ENCODE data around the gene ERCC1.
"Not testable (repeated sequence)": the region's sequence is repeated elsewhere in the genome, so short reads cannot be mapped to it uniquely, and the experiment has no call there.

Gene ERCC1

DNA sequence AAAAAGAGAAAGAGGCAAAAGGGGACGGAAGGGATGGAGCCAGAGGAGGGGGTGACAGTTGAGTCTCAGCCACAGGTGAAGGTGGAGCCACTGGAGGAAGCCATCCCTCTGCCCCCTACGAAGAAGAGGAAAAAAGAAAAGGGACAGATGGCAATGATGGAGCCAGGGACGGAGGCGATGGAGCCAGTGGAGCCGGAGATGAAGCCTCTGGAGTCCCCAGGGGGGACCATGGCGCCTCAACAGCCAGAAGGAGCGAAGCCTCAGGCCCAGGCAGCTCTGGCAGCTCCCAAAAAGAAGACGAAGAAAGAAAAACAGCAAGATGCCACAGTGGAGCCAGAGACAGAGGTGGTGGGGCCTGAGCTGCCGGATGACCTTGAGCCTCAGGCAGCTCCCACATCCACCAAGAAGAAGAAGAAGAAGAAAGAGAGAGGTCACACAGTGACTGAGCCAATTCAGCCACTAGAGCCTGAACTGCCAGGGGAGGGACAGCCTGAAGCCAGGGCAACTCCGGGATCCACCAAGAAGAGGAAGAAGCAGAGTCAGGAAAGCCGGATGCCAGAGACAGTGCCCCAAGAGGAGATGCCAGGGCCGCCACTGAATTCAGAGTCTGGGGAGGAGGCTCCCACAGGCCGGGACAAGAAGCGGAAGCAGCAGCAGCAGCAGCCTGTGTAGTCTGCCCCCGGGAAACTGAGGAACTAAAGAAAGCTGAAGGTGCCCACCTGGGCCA lies 14.7 kb downstream of the ERCC1 start:
- Histone ChIP-seq H3K9ac (ENCODE audit: low read depth, low read length, poor library complexity) (no peak overlapping the region), H4K8ac (ENCODE audit: low read depth, low read length) (no peak overlapping the region), H2BK12ac (ENCODE audit: low read length) (no peak overlapping the region), H3K27me3 (ENCODE audit: control insufficient read depth in 3 of 3, insufficient read depth in 3 of 3, low read depth in 1 of 3, low read length in 3 of 3) (peaks cover 6 to 11% (median 10%) of the 10 kb centered on the region in 3 experiments), H4K91ac (ENCODE audit: low read depth, low read length, poor library complexity) (no peak overlapping the region), H3K4me2 (ENCODE audit: insufficient read depth, low read length, poor library complexity, severe bottlenecking) (no peak overlapping the region), H3K79me1 (ENCODE audit: low read depth, low read length) (peaks cover 2% of the 10 kb centered on the region), H3K14ac (ENCODE audit: low read length) (no peak overlapping the region), H3K4ac (ENCODE audit: low read length) (no peak overlapping the region), H2BK5ac (ENCODE audit: low read length) (no peak overlapping the region), H3K9me3 (replicated peaks in 1 of 2; ENCODE audit: control insufficient read depth in 2 of 2, insufficient read depth in 1 of 2, low read depth in 1 of 2, low read length in 2 of 2) (no peaks in the 10 kb centered on the region), H3K27ac (replicated peaks; ENCODE audit: low read length) (no peak overlapping the region), H3K18ac (ENCODE audit: low read length) (no peak overlapping the region), H3K23ac (ENCODE audit: low read depth, low read length, poor library complexity) (no peak overlapping the region), H2AK5ac (ENCODE audit: low read depth, low read length) (no peak overlapping the region), H3K4me1 (ENCODE audit: control insufficient read depth in 2 of 2, insufficient read depth in 1 of 2, low read depth in 1 of 2, low read length in 2 of 2) (peaks cover 7 to 8% of the 10 kb centered on the region in 2 donors), H3K36me3 (replicated peaks in 1 of 2; ENCODE audit: control insufficient read depth in 2 of 2, insufficient read depth in 2 of 2, low read length in 2 of 2) (peaks cover 9 to 49% of the 10 kb centered on the region in 2 donors), H2BK15ac (ENCODE audit: low read length) (no peak overlapping the region), H3K4me3 (ENCODE audit: low read length in 2 of 2) (no peak overlapping the region), H2BK120ac (ENCODE audit: low read depth, low read length) (no peak overlapping the region), H2AFZ (ENCODE audit: low read length) (no peak overlapping the region)
- WGBS, 2 donors (ENCODE audit: extremely low coverage in 2 of 2, insufficient read length in 2 of 2, insufficient replicate concordance in 1 of 2): no CpG with 5 or more reads among the region's 15 CpGs
- no peak for DNase-seq (ENCODE audit: low spot score)

DNA sequence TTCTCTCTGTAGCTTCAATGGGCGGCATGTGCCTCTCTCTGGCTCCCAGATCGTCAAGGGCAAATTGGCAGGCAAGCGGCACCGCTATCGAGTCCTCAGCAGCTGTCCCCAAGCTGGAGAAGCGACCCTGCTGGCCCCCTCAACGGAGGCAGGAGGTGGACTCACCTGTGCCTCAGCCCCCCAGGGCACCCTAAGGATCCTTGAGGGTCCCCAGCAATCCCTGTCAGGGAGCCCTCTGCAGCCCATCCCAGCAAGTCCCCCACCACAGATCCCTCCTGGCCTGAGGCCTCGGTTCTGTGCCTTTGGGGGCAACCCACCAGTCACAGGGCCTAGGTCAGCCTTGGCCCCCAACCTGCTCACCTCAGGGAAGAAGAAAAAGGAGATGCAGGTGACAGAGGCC lies 15.6 kb downstream of the ERCC1 start:
- Histone ChIP-seq H3K9me3 (replicated peaks in 1 of 2; ENCODE audit: control insufficient read depth in 2 of 2, insufficient read depth in 1 of 2, low read depth in 1 of 2, low read length in 2 of 2) (no peaks in the 10 kb centered on the region), H3K4me2 (ENCODE audit: insufficient read depth, low read length, poor library complexity, severe bottlenecking) (no peak overlapping the region), H2BK15ac (ENCODE audit: low read length) (no peak overlapping the region), H3K4me1 (ENCODE audit: control insufficient read depth in 2 of 2, insufficient read depth in 1 of 2, low read depth in 1 of 2, low read length in 2 of 2) (peaks cover 12 to 16% of the 10 kb centered on the region in 2 donors), H3K27ac (replicated peaks; ENCODE audit: low read length) (no peak overlapping the region), H3K4ac (ENCODE audit: low read length) (no peak overlapping the region), H3K14ac (ENCODE audit: low read length) (no peak overlapping the region), H4K91ac (ENCODE audit: low read depth, low read length, poor library complexity) (no peak overlapping the region), H3K23ac (ENCODE audit: low read depth, low read length, poor library complexity) (no peak overlapping the region), H3K4me3 (ENCODE audit: low read length in 2 of 2) (no peak overlapping the region), H3K36me3 (replicated peaks in 1 of 2; ENCODE audit: control insufficient read depth in 2 of 2, insufficient read depth in 2 of 2, low read length in 2 of 2) (peaks cover 4 to 40% of the 10 kb centered on the region in 2 donors), H3K9ac (ENCODE audit: low read depth, low read length, poor library complexity) (no peak overlapping the region), H2BK5ac (ENCODE audit: low read length) (no peak overlapping the region), H3K18ac (ENCODE audit: low read length) (no peak overlapping the region), H2AFZ (ENCODE audit: low read length) (no peak overlapping the region), H2BK12ac (ENCODE audit: low read length) (no peak overlapping the region), H3K27me3 (ENCODE audit: control insufficient read depth in 3 of 3, insufficient read depth in 3 of 3, low read depth in 1 of 3, low read length in 3 of 3) (peaks cover 6 to 20% (median 18%) of the 10 kb centered on the region in 3 experiments), H2BK120ac (ENCODE audit: low read depth, low read length) (no peak overlapping the region), H2AK5ac (ENCODE audit: low read depth, low read length) (no peak overlapping the region), H4K8ac (ENCODE audit: low read depth, low read length) (no peak overlapping the region), H3K79me1 (ENCODE audit: low read depth, low read length) (peaks cover 2% of the 10 kb centered on the region)
- no CpG with 5 or more reads among the region's 8 CpGs for WGBS, 2 donors (ENCODE audit: extremely low coverage in 2 of 2, insufficient read length in 2 of 2, insufficient replicate concordance in 1 of 2)
- DNase-seq (ENCODE audit: low spot score): no peak

DNA sequence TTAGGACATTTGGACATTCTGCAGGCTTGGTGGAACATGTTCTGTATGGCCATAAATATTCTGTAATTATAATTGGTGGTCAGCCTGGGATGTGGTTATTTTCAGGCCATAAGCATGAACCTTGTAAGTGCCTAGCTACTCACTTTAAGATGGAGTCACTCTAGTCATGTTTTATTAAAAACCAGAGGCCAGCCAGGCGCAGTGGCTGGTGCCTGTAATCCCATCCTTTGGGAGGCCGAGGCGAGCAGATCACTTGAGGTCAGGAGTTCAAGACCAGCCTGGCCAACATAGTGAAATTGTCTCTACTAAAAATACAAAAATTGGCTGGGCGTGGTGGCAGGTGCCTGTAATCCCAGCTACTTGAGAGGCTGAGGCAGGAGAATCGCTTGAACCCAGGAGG lies 16.1 kb downstream of the ERCC1 start:
- not testable (repeated sequence) for DNase-seq (ENCODE audit: low spot score); H2BK120ac ChIP-seq (ENCODE audit: low read depth, low read length); H2BK15ac ChIP-seq (ENCODE audit: low read length); H3K79me1 ChIP-seq (ENCODE audit: low read depth, low read length); H3K9me3 ChIP-seq (replicated peaks in 1 of 2; ENCODE audit: control insufficient read depth in 2 of 2, insufficient read depth in 1 of 2, low read depth in 1 of 2, low read length in 2 of 2); H2BK5ac ChIP-seq (ENCODE audit: low read length); H2AFZ ChIP-seq (ENCODE audit: low read length); H2BK12ac ChIP-seq (ENCODE audit: low read length); H3K4me2 ChIP-seq (ENCODE audit: insufficient read depth, low read length, poor library complexity, severe bottlenecking); H3K18ac ChIP-seq (ENCODE audit: low read length); H2AK5ac ChIP-seq (ENCODE audit: low read depth, low read length); H4K91ac ChIP-seq (ENCODE audit: low read depth, low read length, poor library complexity); H3K4ac ChIP-seq (ENCODE audit: low read length); H3K14ac ChIP-seq (ENCODE audit: low read length); H3K23ac ChIP-seq (ENCODE audit: low read depth, low read length, poor library complexity); H3K9ac ChIP-seq (ENCODE audit: low read depth, low read length, poor library complexity); H3K27ac ChIP-seq (replicated peaks; ENCODE audit: low read length); H4K8ac ChIP-seq (ENCODE audit: low read depth, low read length)
- WGBS, 2 donors (ENCODE audit: extremely low coverage in 2 of 2, insufficient read length in 2 of 2, insufficient replicate concordance in 1 of 2): no CpG with 5 or more reads among the region's 5 CpGs
- Histone ChIP-seq H3K27me3 (ENCODE audit: control insufficient read depth in 3 of 3, insufficient read depth in 3 of 3, low read depth in 1 of 3, low read length in 3 of 3) (peaks cover 6 to 25% (median 18%) of the 10 kb centered on the region in 3 experiments), H3K36me3 (replicated peaks in 1 of 2; ENCODE audit: control insufficient read depth in 2 of 2, insufficient read depth in 2 of 2, low read length in 2 of 2) (peaks cover 4 to 35% of the 10 kb centered on the region in 2 donors), H3K4me3 (ENCODE audit: low read length in 2 of 2) (peak overlapping the region in 1 of 2 donors; percentile 58), H3K4me1 (ENCODE audit: control insufficient read depth in 2 of 2, insufficient read depth in 1 of 2, low read depth in 1 of 2, low read length in 2 of 2) (peaks cover 12 to 20% of the 10 kb centered on the region in 2 donors)

DNA sequence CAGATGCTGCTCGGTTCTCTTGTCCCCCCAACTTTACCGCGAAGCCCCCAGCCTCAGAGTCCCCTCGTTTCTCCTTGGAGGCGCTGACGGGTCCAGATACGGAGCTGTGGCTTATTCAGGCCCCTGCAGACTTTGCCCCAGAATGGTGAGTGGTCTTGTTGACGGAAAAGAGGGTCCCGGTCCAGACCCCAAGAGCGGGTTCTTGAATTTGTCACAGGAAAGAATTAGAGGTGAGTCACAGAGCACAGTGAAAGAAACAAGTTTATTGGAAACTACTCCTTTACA lies 16.7 kb downstream of the ERCC1 start:
- no CpG with 5 or more reads among the region's 10 CpGs for WGBS, 2 donors (ENCODE audit: extremely low coverage in 2 of 2, insufficient read length in 2 of 2, insufficient replicate concordance in 1 of 2)
- H3K9me3 ChIP-seq (replicated peaks in 1 of 2; ENCODE audit: control insufficient read depth in 2 of 2, insufficient read depth in 1 of 2, low read depth in 1 of 2, low read length in 2 of 2): no peaks in the 10 kb centered on the region

More for the DNA sequence above, 16.7 kb downstream of the ERCC1 start:
- Histone ChIP-seq H4K91ac (ENCODE audit: low read depth, low read length, poor library complexity) (no peak overlapping the region), H4K8ac (ENCODE audit: low read depth, low read length) (no peak overlapping the region), H3K36me3 (replicated peaks in 1 of 2; ENCODE audit: control insufficient read depth in 2 of 2, insufficient read depth in 2 of 2, low read length in 2 of 2) (peaks cover 4 to 29% of the 10 kb centered on the region in 2 donors), H2BK12ac (ENCODE audit: low read length) (no peak overlapping the region), H3K4me3 (ENCODE audit: low read length in 2 of 2) (peak overlapping the region; percentile 58 to 88), H3K14ac (ENCODE audit: low read length) (no peak overlapping the region), H2BK15ac (ENCODE audit: low read length) (no peak overlapping the region), H3K4me2 (ENCODE audit: insufficient read depth, low read length, poor library complexity, severe bottlenecking) (peak overlapping the region; percentile 98), H3K79me1 (ENCODE audit: low read depth, low read length) (peaks cover 2% of the 10 kb centered on the region), H3K9ac (ENCODE audit: low read depth, low read length, poor library complexity) (peak overlapping the region; percentile 85), H2AFZ (ENCODE audit: low read length) (peak overlapping the region; percentile 92), H3K23ac (ENCODE audit: low read depth, low read length, poor library complexity) (no peak overlapping the region), H2BK5ac (ENCODE audit: low read length) (no peak overlapping the region), H2AK5ac (ENCODE audit: low read depth, low read length) (no peak overlapping the region), H3K18ac (ENCODE audit: low read length) (no peak overlapping the region), H3K27me3 (ENCODE audit: control insufficient read depth in 3 of 3, insufficient read depth in 3 of 3, low read depth in 1 of 3, low read length in 3 of 3) (peaks cover 6 to 30% (median 18%) of the 10 kb centered on the region in 3 experiments), H3K4me1 (ENCODE audit: control insufficient read depth in 2 of 2, insufficient read depth in 1 of 2, low read depth in 1 of 2, low read length in 2 of 2) (peaks cover 12 to 20% of the 10 kb centered on the region in 2 donors), H3K27ac (replicated peaks; ENCODE audit: low read length) (no peak overlapping the region), H3K4ac (ENCODE audit: low read length) (no peak overlapping the region), H2BK120ac (ENCODE audit: low read depth, low read length) (no peak overlapping the region)
- DNase-seq (ENCODE audit: low spot score): no peak
